CD8-positive, alpha-beta memory T cell (primary cell): ENCODE measurements around the gene CDC14A. TPM values are rescaled to one million over a fixed set of nuclear protein-coding genes. Genes with fewer than 3 reads are reported as not detected.

Experiments used
- CTCF ChIA-PET: fragments of 350-600 bp; sonication (Branson Sonifier 250); formaldehyde crosslinking; loops from one replicate; lab custom pipeline; 2021; ENCODE audit warnings: antibody characterized with exemption; lab: Charles Lee
- POLR2A ChIA-PET: fragments of 350-600 bp; sonication (Branson Sonifier 250); formaldehyde crosslinking; loops from one replicate; lab custom pipeline; 2021; ENCODE audit warnings: antibody characterized with exemption; lab: Charles Lee
- DNase-seq, 5 donors: peaks; one replicate each; pipeline versions ENCODE4 v3.0.0 to v3.0.0-alpha.2; 2020 to 2022; ENCODE audit warnings: mixed read lengths in 1 of 5
- H3K27ac ChIP-seq: one replicate; pipeline ENCODE4 v1.7.0; 2013; ENCODE audit warnings: low read depth, mild to moderate bottlenecking, low read length, moderate library complexity
- H3K27me3 ChIP-seq: 2 replicates; pipeline ENCODE4 v1.7.0; 2013; ENCODE audit warnings: low read length, mild to moderate bottlenecking; ENCODE audit not compliant: insufficient read depth, poor library complexity, severe bottlenecking
- H3K36me3 ChIP-seq: 2 replicates; pipeline ENCODE4 v1.7.0; 2013; ENCODE audit warnings: mild to moderate bottlenecking, low read length, moderate library complexity; ENCODE audit not compliant: insufficient read depth
- H3K4me1 ChIP-seq: 2 replicates; pipeline ENCODE4 v1.7.0; 2013; ENCODE audit warnings: mild to moderate bottlenecking, low read length, moderate library complexity; ENCODE audit not compliant: insufficient read depth
- H3K4me3 ChIP-seq: 2 replicates; pipeline ENCODE4 v1.7.0; 2013; ENCODE audit warnings: mild to moderate bottlenecking, low read length
- H3K9me3 ChIP-seq: 2 replicates; pipeline ENCODE4 v1.7.0; 2013; ENCODE audit warnings: mild to moderate bottlenecking, low read length
- H3K27ac Mint-ChIP-seq, 8 donors: one replicate each; pipeline ENCODE4 v1.8.0; 2020 to 2021; ENCODE audit warnings: mixed read lengths in 8 of 8, mild to moderate bottlenecking in 6 of 8, inconsistent platforms in 3 of 8, moderate library complexity in 3 of 8
- H3K27me3 Mint-ChIP-seq, 2 donors: one replicate each; pipeline ENCODE4 v1.8.0; 2020 to 2021; ENCODE audit warnings: mixed read lengths in 2 of 2, mild to moderate bottlenecking in 1 of 2, moderate library complexity in 1 of 2
- H3K36me3 Mint-ChIP-seq, 3 donors: one replicate each; pipeline ENCODE4 v1.8.0; 2020 to 2021; ENCODE audit warnings: mixed read lengths in 3 of 3, inconsistent platforms in 1 of 3, mild to moderate bottlenecking in 1 of 3
- H3K4me1 Mint-ChIP-seq, 3 donors: one replicate each; pipeline ENCODE4 v1.8.0; 2020 to 2021; ENCODE audit warnings: mixed read lengths in 3 of 3, inconsistent platforms in 1 of 3, mild to moderate bottlenecking in 1 of 3
- H3K4me3 Mint-ChIP-seq, 7 donors: one replicate each; pipeline ENCODE4 v1.8.0; 2020 to 2021; ENCODE audit warnings: mixed read lengths in 7 of 7, mild to moderate bottlenecking in 6 of 7, moderate library complexity in 4 of 7, inconsistent platforms in 2 of 7
- H3K9me3 Mint-ChIP-seq, 5 donors: one replicate each; pipeline ENCODE4 v1.8.0; 2020 to 2022; ENCODE audit warnings: mixed read lengths in 5 of 5, mild to moderate bottlenecking in 3 of 5, moderate library complexity in 2 of 5, inconsistent platforms in 1 of 5
- polyA plus RNA-seq: library from polyadenylated mRNA; unstranded; fragments of 300-500 nt; fragmentation: Illumina TruSeq; gene quantifications from one replicate; pipeline ENCODE4 v1.2.3, GENCODE V29; 2021
- total RNA-seq, 2 experiments: library from RNA; stranded (reverse); gene quantifications; one replicate each; pipeline ENCODE4 v1.2.3, GENCODE V29; 2021

Gene CDC14A, protein sequence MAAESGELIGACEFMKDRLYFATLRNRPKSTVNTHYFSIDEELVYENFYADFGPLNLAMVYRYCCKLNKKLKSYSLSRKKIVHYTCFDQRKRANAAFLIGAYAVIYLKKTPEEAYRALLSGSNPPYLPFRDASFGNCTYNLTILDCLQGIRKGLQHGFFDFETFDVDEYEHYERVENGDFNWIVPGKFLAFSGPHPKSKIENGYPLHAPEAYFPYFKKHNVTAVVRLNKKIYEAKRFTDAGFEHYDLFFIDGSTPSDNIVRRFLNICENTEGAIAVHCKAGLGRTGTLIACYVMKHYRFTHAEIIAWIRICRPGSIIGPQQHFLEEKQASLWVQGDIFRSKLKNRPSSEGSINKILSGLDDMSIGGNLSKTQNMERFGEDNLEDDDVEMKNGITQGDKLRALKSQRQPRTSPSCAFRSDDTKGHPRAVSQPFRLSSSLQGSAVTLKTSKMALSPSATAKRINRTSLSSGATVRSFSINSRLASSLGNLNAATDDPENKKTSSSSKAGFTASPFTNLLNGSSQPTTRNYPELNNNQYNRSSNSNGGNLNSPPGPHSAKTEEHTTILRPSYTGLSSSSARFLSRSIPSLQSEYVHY
- total RNA-seq (10 to 100 TPM; 25.4 to 27.9 TPM), polyA plus RNA-seq (36.4 TPM)

DNA sequence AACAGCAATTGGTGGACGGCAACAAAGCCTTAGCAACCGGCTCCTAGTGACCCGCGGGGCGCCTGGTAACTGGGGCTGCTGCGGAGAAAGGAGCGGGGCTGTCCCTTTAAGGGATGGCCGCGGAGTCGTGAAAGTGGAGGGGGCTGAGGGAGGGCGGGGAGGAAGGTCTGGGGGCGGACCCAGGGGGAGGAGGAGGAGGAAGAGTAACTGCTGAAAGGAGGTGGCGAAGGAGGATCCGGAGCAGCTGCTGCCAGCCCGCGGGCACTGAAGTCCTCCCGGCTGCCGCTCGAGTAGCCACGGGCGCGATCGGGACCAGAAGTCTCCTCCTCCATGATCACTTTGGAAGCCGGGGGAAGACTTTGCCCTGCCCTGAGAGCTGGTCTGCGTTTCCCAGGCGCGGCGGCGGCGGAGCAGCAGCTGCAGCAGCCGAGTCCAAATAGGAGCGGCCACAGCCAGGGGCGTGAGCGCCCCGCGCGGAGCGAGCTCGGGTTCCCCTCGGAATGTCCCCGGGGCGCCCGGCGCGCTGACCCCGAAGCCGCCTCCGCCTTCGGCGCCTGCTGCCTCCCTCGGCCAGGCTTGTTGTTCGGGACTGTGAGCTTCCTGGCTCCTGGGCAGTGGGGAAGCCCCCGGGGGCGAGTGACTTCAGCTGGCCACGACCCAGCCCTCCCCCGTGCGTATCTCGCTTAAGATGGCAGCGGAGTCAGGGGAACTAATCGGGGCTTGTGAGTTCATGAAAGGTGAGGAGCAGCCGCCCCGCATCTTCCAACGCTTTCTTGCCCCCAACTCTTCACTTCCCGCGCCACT is at the start of gene CDC14A:
Gene CDC14A (plus strand): TSS at position 240 of the 804 bp plus-strand sequence. CDS start 449 bp downstream, at position 689.
- Histone ChIP-seq H3K9me3 (no peaks in the 10 kb centered on the region), H3K27me3 (no peaks in the 10 kb centered on the region), H3K4me1 (peaks cover 34% of the 10 kb centered on the region), H3K27ac (peak within 1 kb of the TSS; percentile 92), H3K36me3 (no peaks in the 10 kb centered on the region), H3K4me3 (peak within 1 kb of the TSS; percentile 94)
- H3K4me3 Mint-ChIP-seq = peak within 1 kb of the TSS; percentile 94 to 100 (median 97)
- peak; percentile 81 to 92 (median 83) for DNase-seq
- peaks cover 35 to 48% (median 43%) of the 10 kb centered on the region in 3 donors for H3K4me1 Mint-ChIP-seq
- H3K27ac Mint-ChIP-seq = peak within 1 kb of the TSS; percentile 97 to 100 (median 100)
- peaks cover 0 to 10% of the 10 kb centered on the region in 2 donors for H3K27me3 Mint-ChIP-seq
- ChIA-PET CTCF (interaction anchor here (0.8 to 5.1 kb wide), 15 partner anchors 12 to 108 kb away, joined by 3 to 41 read pairs (median 5); partner anchors contain the start of gene RTCA), POLR2A (interaction anchor here (0.5 to 3.8 kb wide), 21 partner anchors 8 to 603 kb away, joined by 3 to 24 read pairs (median 4); partner anchors contain the start of genes DBT and RTCA)
- no peaks in the 10 kb centered on the region for H3K9me3 Mint-ChIP-seq
- H3K36me3 Mint-ChIP-seq = peaks cover 11 to 55% (median 20%) of the 10 kb centered on the region in 3 donors

DNA sequence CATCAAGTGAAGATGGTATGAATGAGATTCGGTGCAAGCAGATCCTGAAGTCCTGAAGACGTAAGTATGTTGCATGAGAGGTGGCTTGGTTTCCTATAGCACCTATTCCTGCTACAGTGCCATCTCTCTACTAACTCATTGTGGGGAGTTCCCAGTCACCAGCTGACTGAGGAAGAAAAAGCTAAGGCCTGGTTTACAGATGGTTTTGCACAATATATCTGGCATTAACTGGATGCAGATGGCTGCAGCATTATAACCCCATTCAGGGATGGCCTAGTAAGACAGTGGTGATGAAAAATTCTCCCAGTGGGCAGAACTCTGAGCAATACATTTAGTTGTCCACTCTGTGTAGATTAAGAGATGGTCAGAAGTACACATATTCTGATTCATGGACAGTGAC is 49.6 kb upstream of the CDC14A start:
- no peak overlapping the region for H3K4me3 ChIP-seq
- H3K36me3 ChIP-seq = no peaks in the 10 kb centered on the region
- Mint-ChIP-seq H3K36me3 (peaks cover 0 to 2% (median 0%) of the 10 kb centered on the region in 3 donors), H3K4me1 (peaks cover 14 to 41% (median 25%) of the 10 kb centered on the region in 3 donors), H3K4me3 (no peak overlapping the region), H3K27me3 (no peaks in the 10 kb centered on the region), H3K9me3 (no peaks in the 10 kb centered on the region), H3K27ac (no peak overlapping the region)
- no peaks in the 10 kb centered on the region for H3K4me1 ChIP-seq
- no peak for DNase-seq
- no peaks in the 10 kb centered on the region for H3K9me3 ChIP-seq
- CTCF ChIA-PET = interaction anchor here (1.5 kb wide), 1 partner anchor 9 kb away, joined by 4 read pairs; no protein-coding TSS in a partner anchor
- H3K27ac ChIP-seq = no peak overlapping the region
- H3K27me3 ChIP-seq = no peaks in the 10 kb centered on the region
- POLR2A ChIA-PET = no interaction called here

DNA sequence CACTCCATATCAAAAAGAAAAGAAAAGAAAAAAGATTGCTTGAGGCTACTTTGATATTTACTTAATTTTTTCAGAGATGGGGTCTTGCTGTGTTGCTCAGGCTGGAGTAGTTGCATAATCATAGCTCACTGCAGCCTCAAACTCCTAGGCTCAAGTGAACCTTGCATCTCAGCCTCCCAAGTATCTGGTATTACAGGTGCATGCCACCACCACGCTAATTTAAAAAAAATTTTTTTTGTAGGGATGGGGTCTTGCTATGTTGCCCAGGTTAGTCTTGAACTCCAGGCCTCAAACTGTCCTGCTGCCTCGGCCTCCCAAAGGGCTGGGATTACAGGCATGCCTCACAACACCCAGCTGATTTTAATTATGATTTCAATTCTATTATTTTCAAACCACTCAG is 48.1 kb upstream of the CDC14A start:
- Histone ChIP-seq H3K4me3 (no peak overlapping the region), H3K36me3 (no peaks in the 10 kb centered on the region), H3K27ac (no peak overlapping the region), H3K27me3 (no peaks in the 10 kb centered on the region), H3K4me1 (no peaks in the 10 kb centered on the region), H3K9me3 (no peaks in the 10 kb centered on the region)
- no peak for DNase-seq
- H3K4me1 Mint-ChIP-seq = peaks cover 14 to 29% (median 21%) of the 10 kb centered on the region in 3 donors
- no peak overlapping the region for H3K4me3 Mint-ChIP-seq
- H3K9me3 Mint-ChIP-seq = peaks cover 0 to 4% (median 1%) of the 10 kb centered on the region in 5 donors
- H3K27ac Mint-ChIP-seq = no peak overlapping the region
- H3K36me3 Mint-ChIP-seq = peaks cover 0 to 7% (median 0%) of the 10 kb centered on the region in 3 donors
- no peaks in the 10 kb centered on the region for H3K27me3 Mint-ChIP-seq
- ChIA-PET CTCF (interaction anchor here (1.5 kb wide), 1 partner anchor 10 kb away, joined by 4 read pairs; no protein-coding TSS in a partner anchor), POLR2A (no interaction called here)

GRCh38 chr1:100304921-100305320 is 47.4 kb upstream of the CDC14A start:
- DNase-seq = no peak
- Histone ChIP-seq H3K36me3 (no peaks in the 10 kb centered on the region), H3K4me3 (no peak overlapping the region), H3K4me1 (no peaks in the 10 kb centered on the region), H3K27ac (no peak overlapping the region), H3K9me3 (no peaks in the 10 kb centered on the region), H3K27me3 (no peaks in the 10 kb centered on the region)
- peaks cover 2 to 10% (median 2%) of the 10 kb centered on the region in 5 donors for H3K9me3 Mint-ChIP-seq
- no peak overlapping the region for H3K4me3 Mint-ChIP-seq
- peaks cover 0 to 13% (median 0%) of the 10 kb centered on the region in 3 donors for H3K36me3 Mint-ChIP-seq
- H3K27me3 Mint-ChIP-seq = no peaks in the 10 kb centered on the region
- ChIA-PET POLR2A (no interaction called here), CTCF (no interaction called here)
- H3K4me1 Mint-ChIP-seq = peaks cover 7 to 22% (median 14%) of the 10 kb centered on the region in 3 donors
- no peak overlapping the region for H3K27ac Mint-ChIP-seq

- Histone ChIP-seq H3K27ac (no peak overlapping the region), H3K4me1 (no peaks in the 10 kb centered on the region), H3K4me3 (no peak overlapping the region), H3K27me3 (no peaks in the 10 kb centered on the region), H3K36me3 (no peaks in the 10 kb centered on the region), H3K9me3 (no peaks in the 10 kb centered on the region)
- Mint-ChIP-seq H3K27me3 (no peaks in the 10 kb centered on the region), H3K36me3 (peaks cover 0 to 21% (median 0%) of the 10 kb centered on the region in 3 donors), H3K27ac (no peak overlapping the region), H3K4me3 (no peak overlapping the region), H3K4me1 (peaks cover 6 to 16% (median 13%) of the 10 kb centered on the region in 3 donors), H3K9me3 (peaks cover 2 to 13% (median 5%) of the 10 kb centered on the region in 5 donors)
- ChIA-PET CTCF (no interaction called here), POLR2A (no interaction called here)
- no peak for DNase-seq
Measured at GRCh38 chr1:100305954-100306353, 46.4 kb upstream of the CDC14A start.

DNA sequence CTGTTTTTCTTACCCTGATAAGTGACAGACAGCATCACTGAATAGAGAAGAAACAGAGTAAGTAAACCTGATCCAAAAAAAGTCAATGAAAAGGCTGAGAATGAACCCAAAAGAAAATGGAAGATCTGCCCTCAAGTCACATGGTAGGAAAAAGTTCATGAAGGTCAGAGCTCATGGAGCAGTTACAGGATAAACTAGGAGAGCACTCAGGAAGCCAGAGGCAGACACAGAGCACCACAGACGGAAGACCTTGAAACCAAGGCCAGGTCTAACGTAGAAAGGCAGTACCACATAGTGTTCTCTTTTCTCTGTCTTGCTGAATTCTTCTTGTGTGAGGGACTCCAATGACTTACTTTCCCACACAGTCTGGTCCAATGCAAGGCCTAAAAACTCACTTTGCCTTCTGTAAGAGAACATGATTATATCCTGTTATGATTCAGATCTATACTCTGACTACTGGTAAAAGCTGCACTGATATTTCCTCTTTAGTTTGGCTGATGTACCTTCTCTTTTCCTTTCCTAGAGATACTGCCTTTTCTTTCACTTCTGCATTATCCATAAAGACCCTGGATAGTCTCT is 45.5 kb upstream of the CDC14A start:
- H3K27ac Mint-ChIP-seq = peak overlapping the region in 3 of 8 donors; percentile 20 to 80 (median 42)
- H3K4me3 Mint-ChIP-seq = no peak overlapping the region
- ChIA-PET CTCF (interaction anchor here (0.7 kb wide), 2 partner anchors 9 to 59 kb away, joined by 3 read pairs; no protein-coding TSS in a partner anchor), POLR2A (no interaction called here)
- no peak overlapping the region for H3K27ac ChIP-seq
- H3K9me3 Mint-ChIP-seq = peaks cover 2 to 13% (median 5%) of the 10 kb centered on the region in 5 donors
- H3K36me3 ChIP-seq = no peaks in the 10 kb centered on the region
- no peak overlapping the region for H3K4me3 ChIP-seq
- H3K4me1 Mint-ChIP-seq = peaks cover 6 to 16% (median 13%) of the 10 kb centered on the region in 3 donors
- H3K4me1 ChIP-seq = no peaks in the 10 kb centered on the region
- DNase-seq = no peak
- H3K9me3 ChIP-seq = no peaks in the 10 kb centered on the region
- no peaks in the 10 kb centered on the region for H3K27me3 Mint-ChIP-seq
- no peaks in the 10 kb centered on the region for H3K27me3 ChIP-seq
- peaks cover 0 to 21% (median 0%) of the 10 kb centered on the region in 3 donors for H3K36me3 Mint-ChIP-seq

GRCh38 chr1:100308777-100309176 is 43.5 kb upstream of the CDC14A start:
- peaks cover 2 to 13% (median 5%) of the 10 kb centered on the region in 5 donors for H3K9me3 Mint-ChIP-seq
- Histone ChIP-seq H3K4me3 (no peak overlapping the region), H3K36me3 (no peaks in the 10 kb centered on the region), H3K27me3 (no peaks in the 10 kb centered on the region), H3K9me3 (no peaks in the 10 kb centered on the region), H3K27ac (no peak overlapping the region), H3K4me1 (no peaks in the 10 kb centered on the region)
- H3K4me3 Mint-ChIP-seq = no peak overlapping the region
- POLR2A ChIA-PET = no interaction called here
- H3K27me3 Mint-ChIP-seq = no peaks in the 10 kb centered on the region
- DNase-seq = no peak
- CTCF ChIA-PET = interaction anchor here (1.0 kb wide), 1 partner anchor 24 kb away, joined by 3 read pairs; no protein-coding TSS in a partner anchor
- H3K4me1 Mint-ChIP-seq = peaks cover 6 to 16% (median 13%) of the 10 kb centered on the region in 3 donors
- no peak overlapping the region for H3K27ac Mint-ChIP-seq
- H3K36me3 Mint-ChIP-seq = peaks cover 0 to 21% (median 0%) of the 10 kb centered on the region in 3 donors
